ENCODE results near the gene SDC3. TPM values are rescaled to one million over a fixed set of nuclear protein-coding genes. Genes with fewer than 3 reads are reported as not detected.

The SDC3 gene
- total RNA-seq, 1 experiment from 2014 or later: 7.7 TPM

DNA sequence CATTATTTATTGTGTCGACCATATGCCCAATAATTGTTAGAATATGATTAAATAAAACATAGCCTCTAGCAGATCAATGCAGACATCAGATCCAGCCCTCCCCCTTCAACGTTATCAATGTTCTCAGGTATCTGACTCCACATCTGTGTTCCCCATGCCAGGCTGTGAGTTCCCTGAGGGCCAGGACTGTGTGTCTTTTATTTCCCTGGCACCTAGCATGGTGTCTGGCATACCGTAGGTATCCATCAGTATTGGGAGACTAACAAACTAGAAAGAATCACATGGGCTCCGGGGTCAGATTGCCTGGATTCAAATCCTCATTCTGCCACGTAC is 48.3 kb downstream of the SDC3 start:
- no peak for TF ChIP-seq EZH2 (IDR thresholded peaks at IDR 0.05; ENCODE audit: borderline replicate concordance, low read depth, low read length, poor library complexity, severe bottlenecking)
- TF ChIP-seq, protein P1, sequence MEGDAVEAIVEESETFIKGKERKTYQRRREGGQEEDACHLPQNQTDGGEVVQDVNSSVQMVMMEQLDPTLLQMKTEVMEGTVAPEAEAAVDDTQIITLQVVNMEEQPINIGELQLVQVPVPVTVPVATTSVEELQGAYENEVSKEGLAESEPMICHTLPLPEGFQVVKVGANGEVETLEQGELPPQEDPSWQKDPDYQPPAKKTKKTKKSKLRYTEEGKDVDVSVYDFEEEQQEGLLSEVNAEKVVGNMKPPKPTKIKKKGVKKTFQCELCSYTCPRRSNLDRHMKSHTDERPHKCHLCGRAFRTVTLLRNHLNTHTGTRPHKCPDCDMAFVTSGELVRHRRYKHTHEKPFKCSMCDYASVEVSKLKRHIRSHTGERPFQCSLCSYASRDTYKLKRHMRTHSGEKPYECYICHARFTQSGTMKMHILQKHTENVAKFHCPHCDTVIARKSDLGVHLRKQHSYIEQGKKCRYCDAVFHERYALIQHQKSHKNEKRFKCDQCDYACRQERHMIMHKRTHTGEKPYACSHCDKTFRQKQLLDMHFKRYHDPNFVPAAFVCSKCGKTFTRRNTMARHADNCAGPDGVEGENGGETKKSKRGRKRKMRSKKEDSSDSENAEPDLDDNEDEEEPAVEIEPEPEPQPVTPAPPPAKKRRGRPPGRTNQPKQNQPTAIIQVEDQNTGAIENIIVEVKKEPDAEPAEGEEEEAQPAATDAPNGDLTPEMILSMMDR (conservative IDR thresholded peaks at IDR 0.05; ENCODE audit: low read depth, low read length): no peak
- ChIA-PET CTCF (no interaction called here), POLR2A (ENCODE audit: low non-redundant PET) (no interaction called here)
- Histone ChIP-seq H3K4me3 (ENCODE audit: low read depth, low read length, poor library complexity, severe bottlenecking) (no peak overlapping the region), H3K27ac (ENCODE audit: low read depth, low read length, poor library complexity, severe bottlenecking) (no peak overlapping the region), H3K9me3 (ENCODE audit: low read depth, low read length, poor library complexity, severe bottlenecking) (no peaks in the 10 kb centered on the region), H3K27me3 (replicated peaks; ENCODE audit: insufficient read depth, low read depth, low read length, poor library complexity) (peaks cover 72% of the 10 kb centered on the region), H3K36me3 (ENCODE audit: insufficient read depth, low read length, poor library complexity, severe bottlenecking) (no peaks in the 10 kb centered on the region), H3K4me1 (ENCODE audit: insufficient read depth, low read length, poor library complexity, severe bottlenecking) (peaks cover 8% of the 10 kb centered on the region)
- intact Hi-C loops (cut with micrococcal nuclease; ENCODE audit: unreplicated experiment): no loop called here
- BruUV-seq (replicated peaks): no TSS peak
- DNase-seq (ENCODE audit: low spot score): no peak

DNA sequence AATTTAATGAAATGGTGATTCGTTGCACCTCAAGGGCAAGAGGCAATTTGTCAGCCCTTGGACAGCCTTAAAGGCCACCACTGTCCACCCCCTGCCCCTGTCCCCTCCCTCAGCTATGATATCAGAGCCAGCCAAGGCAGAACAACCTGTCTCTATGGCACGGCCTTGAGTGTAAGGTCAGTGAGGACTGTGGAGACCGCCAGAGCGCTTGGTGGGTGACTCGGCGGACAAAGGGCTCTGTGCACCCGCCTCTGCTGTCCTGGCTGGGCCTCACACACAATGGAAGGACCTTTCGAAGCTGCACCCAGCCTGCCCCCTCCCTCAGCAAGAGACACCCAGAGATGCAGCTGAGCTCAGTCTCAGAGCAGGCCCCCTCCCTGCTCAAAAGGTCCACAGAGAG is 50.6 kb downstream of the SDC3 start:
- no TSS peak for BruUV-seq (replicated peaks)
- intact Hi-C loops (cut with micrococcal nuclease; ENCODE audit: unreplicated experiment): loop anchor here (5.0 kb wide), 1 partner anchor 51 kb away; no protein-coding TSS in a partner anchor

DNA sequence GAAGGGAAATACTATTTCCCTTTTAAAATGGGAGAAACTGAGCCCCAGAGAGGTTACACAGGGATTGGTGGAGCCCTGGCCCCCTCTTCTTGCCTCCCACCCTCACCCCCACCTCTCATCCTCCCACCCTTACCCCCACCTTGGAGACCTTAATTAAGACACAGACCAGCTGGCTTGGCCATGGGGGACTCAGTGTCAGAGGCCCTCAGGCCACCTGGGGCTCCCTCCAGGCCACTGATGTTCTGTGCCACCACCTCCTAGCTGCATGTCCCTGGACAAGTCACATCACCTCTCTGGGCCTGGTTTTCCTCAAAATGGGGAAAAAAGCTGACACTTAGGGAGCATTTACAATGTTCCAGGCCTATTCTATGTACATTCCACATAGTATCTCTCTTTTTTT is 51.5 kb downstream of the SDC3 start:
- Histone ChIP-seq H3K27me3 (replicated peaks; ENCODE audit: insufficient read depth, low read depth, low read length, poor library complexity) (peaks cover 75% of the 10 kb centered on the region), H3K9me3 (ENCODE audit: low read depth, low read length, poor library complexity, severe bottlenecking) (no peaks in the 10 kb centered on the region), H3K36me3 (ENCODE audit: insufficient read depth, low read length, poor library complexity, severe bottlenecking) (no peaks in the 10 kb centered on the region), H3K27ac (ENCODE audit: low read depth, low read length, poor library complexity, severe bottlenecking) (no peak overlapping the region), H3K4me1 (ENCODE audit: insufficient read depth, low read length, poor library complexity, severe bottlenecking) (peaks cover 8% of the 10 kb centered on the region), H3K4me3 (ENCODE audit: low read depth, low read length, poor library complexity, severe bottlenecking) (no peak overlapping the region)
- DNase-seq (ENCODE audit: low spot score): no peak
- CTCF ChIA-PET: no interaction called here
- intact Hi-C loops (cut with micrococcal nuclease; ENCODE audit: unreplicated experiment): loop anchor here (5.0 kb wide), 1 partner anchor 50 kb away; no protein-coding TSS in a partner anchor
- BruUV-seq (replicated peaks): no TSS peak
- POLR2A ChIA-PET (ENCODE audit: low non-redundant PET): no interaction called here
- TF ChIP-seq EZH2 (IDR thresholded peaks at IDR 0.05; ENCODE audit: borderline replicate concordance, low read depth, low read length, poor library complexity, severe bottlenecking): no peak
- TF ChIP-seq, protein P1 (conservative IDR thresholded peaks at IDR 0.05; ENCODE audit: low read depth, low read length): no peak

More for the DNA sequence above, 50.6 kb downstream of the SDC3 start:
- Histone ChIP-seq H3K4me1 (ENCODE audit: insufficient read depth, low read length, poor library complexity, severe bottlenecking) (peaks cover 8% of the 10 kb centered on the region), H3K4me3 (ENCODE audit: low read depth, low read length, poor library complexity, severe bottlenecking) (no peak overlapping the region), H3K27ac (ENCODE audit: low read depth, low read length, poor library complexity, severe bottlenecking) (no peak overlapping the region), H3K27me3 (replicated peaks; ENCODE audit: insufficient read depth, low read depth, low read length, poor library complexity) (peaks cover 72% of the 10 kb centered on the region), H3K36me3 (ENCODE audit: insufficient read depth, low read length, poor library complexity, severe bottlenecking) (no peaks in the 10 kb centered on the region), H3K9me3 (ENCODE audit: low read depth, low read length, poor library complexity, severe bottlenecking) (no peaks in the 10 kb centered on the region)
- POLR2A ChIA-PET (ENCODE audit: low non-redundant PET): no interaction called here
- CTCF ChIA-PET: no interaction called here
- no peak for DNase-seq (ENCODE audit: low spot score)
- no peak for TF ChIP-seq EZH2 (IDR thresholded peaks at IDR 0.05; ENCODE audit: borderline replicate concordance, low read depth, low read length, poor library complexity, severe bottlenecking)
- TF ChIP-seq, protein P1 (conservative IDR thresholded peaks at IDR 0.05; ENCODE audit: low read depth, low read length): no peak
